ENCODE measurements around the gene ANKRD11.
A peak's percentile ranks its signal among the peaks of the same experiment; 100 is the strongest.

The ANKRD11 gene

DNA sequence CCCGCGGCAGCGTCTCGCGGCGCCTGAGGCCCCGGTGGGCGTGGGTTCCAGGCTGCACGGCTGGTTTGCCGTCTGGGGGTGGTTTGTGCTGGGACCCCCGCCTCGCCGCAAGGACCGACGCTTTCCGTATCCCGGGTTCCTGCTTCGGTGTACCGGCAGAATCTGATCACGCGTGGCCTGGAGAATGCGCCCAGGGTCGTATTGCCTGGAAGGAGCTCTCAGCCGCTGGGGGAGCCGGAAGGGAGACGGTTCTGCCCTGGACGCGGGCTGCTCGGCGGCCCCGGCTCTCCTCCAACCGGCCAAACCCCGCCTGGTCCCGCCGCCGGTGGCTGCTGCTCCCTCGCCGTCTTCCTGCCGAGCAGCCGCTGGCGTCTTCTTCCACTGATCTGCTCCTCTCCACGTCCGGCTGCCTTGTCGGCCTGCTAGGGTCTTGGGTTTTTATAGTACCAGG is 233.1 kb downstream of the ANKRD11 start:
- peak in 1 of 2 donors; percentile 18 for DNase-seq (ENCODE audit: low read depth in 2 of 2)
- H3K4me3 ChIP-seq (replicated peaks in 1 of 2; ENCODE audit: low read depth in 2 of 2, low read length in 2 of 2) = peak overlapping the region; percentile 47
- TF ChIP-seq, protein P1, sequence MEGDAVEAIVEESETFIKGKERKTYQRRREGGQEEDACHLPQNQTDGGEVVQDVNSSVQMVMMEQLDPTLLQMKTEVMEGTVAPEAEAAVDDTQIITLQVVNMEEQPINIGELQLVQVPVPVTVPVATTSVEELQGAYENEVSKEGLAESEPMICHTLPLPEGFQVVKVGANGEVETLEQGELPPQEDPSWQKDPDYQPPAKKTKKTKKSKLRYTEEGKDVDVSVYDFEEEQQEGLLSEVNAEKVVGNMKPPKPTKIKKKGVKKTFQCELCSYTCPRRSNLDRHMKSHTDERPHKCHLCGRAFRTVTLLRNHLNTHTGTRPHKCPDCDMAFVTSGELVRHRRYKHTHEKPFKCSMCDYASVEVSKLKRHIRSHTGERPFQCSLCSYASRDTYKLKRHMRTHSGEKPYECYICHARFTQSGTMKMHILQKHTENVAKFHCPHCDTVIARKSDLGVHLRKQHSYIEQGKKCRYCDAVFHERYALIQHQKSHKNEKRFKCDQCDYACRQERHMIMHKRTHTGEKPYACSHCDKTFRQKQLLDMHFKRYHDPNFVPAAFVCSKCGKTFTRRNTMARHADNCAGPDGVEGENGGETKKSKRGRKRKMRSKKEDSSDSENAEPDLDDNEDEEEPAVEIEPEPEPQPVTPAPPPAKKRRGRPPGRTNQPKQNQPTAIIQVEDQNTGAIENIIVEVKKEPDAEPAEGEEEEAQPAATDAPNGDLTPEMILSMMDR (IDR thresholded peaks at IDR 0.05; ENCODE audit: low read depth, low read length) = peak; percentile 14

DNA sequence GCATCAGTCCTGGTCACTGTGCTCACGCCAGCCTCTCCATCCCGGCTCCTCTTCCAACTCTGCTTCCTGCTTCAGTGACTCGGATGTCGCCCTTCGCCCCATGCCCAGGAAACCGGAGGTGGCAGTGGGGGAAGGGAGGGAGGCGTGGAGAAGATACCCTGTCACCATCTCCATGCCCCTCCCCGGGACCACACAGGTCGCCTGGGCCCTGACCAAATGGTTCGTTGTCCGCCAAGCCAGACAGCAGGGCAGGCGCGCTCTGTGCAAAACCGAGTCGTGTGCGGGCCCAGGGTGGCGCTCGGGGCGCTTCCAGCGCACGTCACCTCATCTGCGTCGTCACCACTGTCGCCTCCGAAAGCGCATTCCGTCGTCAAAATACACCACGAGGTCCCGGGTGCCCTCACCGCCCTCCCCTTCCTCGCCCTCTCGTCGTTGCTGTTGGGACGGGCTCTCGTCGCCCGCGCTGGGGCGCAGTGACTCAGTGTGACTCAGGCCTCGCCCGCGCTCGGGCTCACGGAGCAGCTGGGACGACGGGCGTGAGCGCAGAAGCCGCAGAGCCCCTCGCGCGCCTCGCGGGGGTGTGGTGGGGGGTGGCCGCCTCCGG is 233.6 kb downstream of the ANKRD11 start:
- DNase-seq (ENCODE audit: low read depth in 2 of 2) = peak; percentile 26 to 47
- H3K4me3 ChIP-seq (replicated peaks in 1 of 2; ENCODE audit: low read depth in 2 of 2, low read length in 2 of 2) = peak overlapping the region; percentile 30 to 47
- TF ChIP-seq, protein P1 (IDR thresholded peaks at IDR 0.05; ENCODE audit: low read depth, low read length) = no peak

DNA sequence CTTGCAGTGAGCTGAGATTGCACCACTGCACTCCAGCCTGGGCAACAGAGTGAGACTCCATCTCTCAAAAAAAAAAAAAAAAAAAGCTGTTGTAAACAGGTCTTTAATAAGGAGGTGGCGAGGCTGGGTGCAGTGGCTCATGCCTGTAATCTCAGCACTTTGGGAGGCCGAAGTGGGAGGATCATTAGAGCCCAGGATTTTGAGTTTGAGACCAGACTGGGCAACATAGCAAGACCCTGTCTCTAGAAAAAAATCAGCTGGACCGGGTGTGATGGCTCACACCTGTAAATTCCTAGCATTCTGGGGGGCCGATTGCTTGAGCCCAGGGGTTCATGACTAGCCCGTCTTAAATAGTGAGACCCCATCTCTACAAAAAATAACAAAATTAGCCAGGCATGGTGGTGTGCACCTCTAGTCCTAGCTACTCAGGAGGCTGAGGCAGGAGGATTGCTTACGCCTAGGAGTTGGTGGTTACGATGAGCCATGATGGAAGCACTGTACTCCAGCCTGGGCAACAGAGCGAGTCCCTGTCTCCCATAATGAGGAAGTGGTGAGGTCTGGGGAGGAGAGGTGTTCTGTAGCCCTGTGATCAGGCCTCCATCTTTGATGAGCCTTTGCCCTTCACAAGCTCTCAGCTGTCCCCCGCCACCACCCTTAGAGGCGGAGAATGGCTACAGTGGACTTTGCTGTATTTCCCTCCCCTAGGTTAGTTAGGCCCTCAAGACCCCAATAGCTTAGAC is 236.6 kb downstream of the ANKRD11 start:
- DNase-seq (ENCODE audit: low read depth in 2 of 2) = no peak
- TF ChIP-seq, protein P1 (IDR thresholded peaks at IDR 0.05; ENCODE audit: low read depth, low read length) = no peak
- no peak overlapping the region for H3K4me3 ChIP-seq (replicated peaks in 1 of 2; ENCODE audit: low read depth in 2 of 2, low read length in 2 of 2)

DNA sequence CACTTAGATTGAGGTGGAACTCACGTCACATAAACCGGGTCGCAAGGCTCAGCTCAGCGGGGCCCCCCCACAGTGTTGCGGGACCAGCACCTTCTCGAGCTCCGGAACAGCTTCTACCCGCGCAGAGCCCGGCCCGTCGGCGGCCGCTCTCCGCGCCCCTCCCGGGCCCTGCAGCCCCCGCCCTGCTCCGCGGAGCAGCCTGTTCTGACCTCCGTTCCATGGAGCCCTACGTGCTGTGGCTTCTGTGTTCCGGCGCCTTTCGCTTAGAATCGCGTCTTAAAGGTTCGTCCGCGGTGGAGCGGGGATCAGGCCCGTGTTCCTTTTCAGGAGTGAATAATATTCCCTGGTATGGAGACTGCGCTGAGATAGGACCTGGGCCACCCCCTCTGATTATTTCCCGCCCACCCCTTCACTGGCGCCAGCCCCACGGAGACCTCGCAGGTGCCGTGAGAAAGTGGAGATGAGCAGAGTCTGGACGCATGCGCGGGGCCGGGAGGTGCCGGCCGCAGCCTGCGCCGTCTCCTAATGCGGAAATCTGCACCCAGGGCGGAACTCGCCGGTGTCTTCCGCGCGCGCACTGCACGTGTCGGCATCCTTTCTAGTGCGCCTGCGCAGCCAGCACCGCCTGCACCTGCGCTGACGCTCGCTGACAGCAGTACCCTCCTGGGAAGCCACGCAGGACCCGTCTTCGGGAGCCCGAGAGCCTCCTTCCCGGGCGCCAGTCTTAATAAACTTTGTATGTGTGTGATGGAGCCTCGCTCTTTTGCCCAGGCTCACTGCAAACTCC is 242.0 kb downstream of the ANKRD11 start:
- TF ChIP-seq, protein P1 (IDR thresholded peaks at IDR 0.05; ENCODE audit: low read depth, low read length) = no peak
- H3K4me3 ChIP-seq (replicated peaks in 1 of 2; ENCODE audit: low read depth in 2 of 2, low read length in 2 of 2) = no peak overlapping the region
- no peak for DNase-seq (ENCODE audit: low read depth in 2 of 2)

DNA sequence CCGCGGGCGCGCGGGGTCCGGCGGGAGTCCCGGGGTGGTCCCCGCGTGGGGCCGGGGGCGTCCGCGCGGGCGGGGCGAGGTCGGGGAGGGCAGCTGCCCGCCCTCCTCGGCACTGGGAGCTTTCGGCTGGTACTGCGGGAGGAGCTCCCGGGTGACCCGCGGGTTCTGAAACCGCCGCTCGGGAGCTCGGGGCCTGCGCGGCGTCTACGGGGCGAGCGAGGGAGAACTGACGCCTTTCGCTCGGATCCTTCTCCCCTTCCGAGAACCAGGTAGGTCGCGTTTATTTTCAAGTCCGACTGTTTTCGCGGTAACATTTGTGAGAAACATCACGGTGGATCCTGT is 242.7 kb downstream of the ANKRD11 start:
- peak in 1 of 2 donors; percentile 14 for DNase-seq (ENCODE audit: low read depth in 2 of 2)
- peak overlapping the region; percentile 36 to 37 for H3K4me3 ChIP-seq (replicated peaks in 1 of 2; ENCODE audit: low read depth in 2 of 2, low read length in 2 of 2)

DNA sequence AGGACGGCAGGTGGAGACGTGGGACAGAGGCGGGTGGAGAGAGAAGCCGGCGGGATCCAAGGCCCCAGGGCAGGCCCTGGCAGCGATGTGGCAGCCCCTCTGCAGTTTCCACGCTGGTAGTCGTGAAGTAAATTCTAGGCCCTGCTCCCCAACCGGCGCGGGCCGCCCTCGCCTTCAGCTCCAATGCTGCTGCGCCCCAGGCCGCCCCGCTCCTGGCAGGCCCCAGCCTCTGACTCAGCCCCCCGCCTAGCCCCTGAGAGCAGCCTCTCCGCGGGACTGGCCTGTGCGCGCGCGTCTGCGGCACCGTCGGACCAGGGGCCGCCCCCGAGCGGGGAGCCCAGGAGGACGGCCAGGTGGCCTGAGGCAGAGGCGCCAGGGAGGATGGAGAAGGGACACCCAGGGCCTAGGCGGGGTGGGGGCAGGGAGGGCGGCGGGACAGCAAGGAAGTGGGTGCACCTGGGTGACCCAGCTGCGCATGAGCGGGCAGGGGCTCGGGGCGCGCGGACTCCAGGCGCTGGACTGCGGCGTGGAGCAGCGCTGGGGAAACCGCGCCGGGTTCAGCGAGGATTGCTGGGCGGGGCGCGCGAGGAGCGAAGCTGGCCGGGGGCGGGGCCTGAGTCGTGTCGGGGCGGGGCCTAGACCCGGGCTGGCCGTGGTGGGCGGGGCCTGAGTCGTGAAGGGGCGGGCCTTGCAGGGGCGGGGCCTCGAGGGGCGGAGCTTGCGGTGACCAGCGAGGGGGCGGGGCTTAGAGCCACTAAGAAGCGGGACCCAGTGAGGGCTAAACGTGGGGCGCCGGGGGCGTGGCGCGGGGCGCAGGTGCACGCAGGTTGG is 243.2 kb downstream of the ANKRD11 start:
- DNase-seq (ENCODE audit: low read depth in 2 of 2) = peak; percentile 87 to 89
- H3K4me3 ChIP-seq (replicated peaks in 1 of 2; ENCODE audit: low read depth in 2 of 2, low read length in 2 of 2) = peak overlapping the region; percentile 33 to 50
- TF ChIP-seq, protein P1 (IDR thresholded peaks at IDR 0.05; ENCODE audit: low read depth, low read length) = no peak

Measured in cardiac fibroblast (primary cell).